NK-92 (cell line): Measurements from ENCODE around the gene DLG2.
"Not testable (repeated sequence)": the region's sequence is repeated elsewhere in the genome, so short reads cannot be mapped to it uniquely, and the experiment has no call there.

Experiments used
- DNase-seq: peaks from one replicate; lab custom pipeline; 2025; ENCODE audit not compliant: unreplicated experiment; lab: John Stamatoyannopoulos, UW

The DLG2 gene

DNA sequence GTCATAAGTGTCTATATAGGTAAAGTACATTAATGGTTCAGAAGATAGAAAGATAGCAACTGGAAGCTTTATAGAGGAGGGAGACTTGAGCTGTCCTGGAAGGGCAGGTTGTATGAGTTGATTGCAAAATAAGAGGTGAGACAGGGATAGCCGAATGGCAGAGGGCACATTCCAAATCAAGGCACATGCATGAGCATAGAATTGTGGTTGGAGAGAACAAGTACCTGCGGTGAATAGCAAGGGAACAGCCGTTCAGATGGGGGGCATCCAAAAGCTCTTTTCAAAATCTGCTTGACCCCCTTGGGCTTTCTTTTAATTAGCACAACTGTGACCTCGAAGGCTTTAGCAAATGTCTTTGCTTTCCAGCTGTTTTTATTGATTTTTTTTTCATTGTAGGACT is 1868.0 kb downstream of the DLG2 start:
- DNase-seq: no peak

DNA sequence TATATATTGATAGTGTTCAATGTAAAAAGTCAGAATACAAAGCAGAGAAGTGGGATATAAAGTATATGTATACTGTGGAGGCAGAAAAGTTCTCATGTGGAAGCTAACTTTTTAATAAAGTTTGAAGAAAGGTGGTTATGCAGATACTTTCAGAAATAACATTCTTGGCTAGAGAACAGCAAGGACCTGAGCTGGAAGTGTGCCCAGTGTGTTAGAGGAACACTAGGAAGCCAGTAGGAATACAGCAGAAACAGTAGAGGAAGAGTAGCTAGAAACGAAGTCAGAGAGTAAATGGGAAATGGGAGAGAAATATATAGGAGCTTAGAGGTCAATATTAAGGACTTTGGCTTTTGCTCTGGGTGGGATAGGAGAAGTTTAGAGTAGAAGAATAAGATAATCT is 1876.1 kb downstream of the DLG2 start:
- DNase-seq: no peak

DNA sequence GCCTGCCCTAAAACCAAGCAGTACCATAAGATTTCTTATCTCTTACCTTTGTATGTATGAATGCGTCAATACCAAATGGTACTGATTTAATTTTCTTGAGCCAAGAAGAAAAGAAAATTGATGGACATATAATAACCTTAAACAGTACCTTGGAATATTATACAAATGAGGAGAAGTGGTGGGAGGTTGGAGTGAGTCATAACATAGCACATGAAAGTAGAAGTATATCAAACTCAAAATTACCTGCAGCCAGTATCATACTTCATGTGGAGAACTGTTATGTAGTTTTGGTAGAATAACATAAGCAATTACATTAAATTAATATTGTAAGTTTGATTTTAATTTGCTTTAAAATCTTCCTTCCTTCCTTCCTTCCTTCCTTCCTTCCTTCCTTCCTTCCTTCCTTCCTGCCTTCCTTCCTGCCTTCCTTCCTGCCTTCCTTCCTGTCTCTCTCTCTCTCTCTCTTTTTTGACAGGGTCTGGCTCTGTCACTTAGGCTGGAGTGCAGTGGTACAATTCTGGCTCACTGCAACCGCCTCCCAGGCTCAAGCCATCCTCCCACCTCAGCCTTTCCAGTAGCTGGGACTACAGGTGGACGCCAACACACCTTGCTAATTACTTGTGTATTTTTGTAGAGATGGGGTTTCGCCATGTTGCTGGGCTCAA is 1880.1 kb downstream of the DLG2 start:
- no peak for DNase-seq

DNA sequence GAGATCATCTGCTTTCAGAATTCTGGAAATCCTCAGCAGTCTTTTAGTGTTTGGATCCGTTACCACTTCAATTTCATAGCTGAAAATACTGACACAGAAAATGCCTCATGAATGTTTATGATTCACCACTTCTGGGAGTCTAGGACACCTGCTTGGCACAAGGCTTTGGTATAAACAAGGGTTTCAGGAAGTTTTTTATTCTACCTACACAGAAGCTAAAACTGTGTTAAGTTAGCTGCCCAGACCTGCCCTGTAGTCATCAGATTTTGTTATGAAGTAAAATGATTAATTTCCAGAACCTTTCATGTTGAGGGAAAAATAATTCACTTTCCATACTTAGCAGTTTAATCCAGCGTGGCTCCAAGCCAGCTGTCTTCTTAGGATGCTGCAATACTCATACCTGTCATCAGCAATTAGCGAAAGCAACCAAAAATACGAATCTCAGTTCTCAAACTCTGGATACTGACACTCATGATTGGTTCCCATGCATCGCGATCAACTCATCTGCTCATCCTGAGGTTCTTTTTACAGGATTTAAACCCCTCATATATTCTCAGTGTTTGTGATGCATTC is 1882.4 kb downstream of the DLG2 start:
- DNase-seq: no peak

DNA sequence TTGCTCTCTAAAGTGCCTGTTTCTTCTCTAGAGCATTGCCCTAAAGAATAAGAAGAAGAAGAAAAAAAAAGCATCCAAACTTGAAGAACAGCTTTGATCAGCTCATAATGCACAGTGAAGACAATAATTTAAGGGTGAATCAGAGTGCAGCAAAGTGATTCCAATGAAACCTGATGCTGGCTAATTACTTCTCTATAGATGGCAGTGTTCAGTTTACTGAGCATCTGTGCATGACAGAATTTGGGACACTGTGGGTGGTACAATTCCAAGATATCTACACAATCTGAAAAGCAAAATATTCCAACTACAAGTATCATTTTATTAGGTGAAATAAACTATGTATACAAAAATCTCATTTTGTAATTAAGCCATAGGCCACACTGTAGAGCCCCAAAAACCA is 1890.5 kb downstream of the DLG2 start:
- DNase-seq: no peak

DNA sequence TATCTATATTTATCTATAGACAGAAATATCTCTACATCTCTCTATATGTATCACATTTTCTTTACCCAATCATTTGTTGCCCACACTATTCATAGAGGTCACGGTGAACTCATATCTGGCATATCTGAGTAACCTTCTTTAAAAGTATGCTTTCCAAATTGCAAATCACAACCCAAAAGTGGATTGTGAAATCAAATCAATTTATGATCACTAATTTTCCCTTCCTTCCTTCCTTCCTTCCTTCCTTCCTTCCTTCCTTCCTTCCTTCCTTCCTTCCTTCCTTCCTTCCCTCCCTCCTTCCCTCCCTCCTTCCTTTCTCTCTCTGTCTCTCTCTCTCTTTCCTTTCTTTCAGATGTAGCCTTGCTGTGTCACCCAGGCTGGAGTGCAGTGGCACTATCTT is 1893.0 kb downstream of the DLG2 start:
- DNase-seq: no peak

DNA sequence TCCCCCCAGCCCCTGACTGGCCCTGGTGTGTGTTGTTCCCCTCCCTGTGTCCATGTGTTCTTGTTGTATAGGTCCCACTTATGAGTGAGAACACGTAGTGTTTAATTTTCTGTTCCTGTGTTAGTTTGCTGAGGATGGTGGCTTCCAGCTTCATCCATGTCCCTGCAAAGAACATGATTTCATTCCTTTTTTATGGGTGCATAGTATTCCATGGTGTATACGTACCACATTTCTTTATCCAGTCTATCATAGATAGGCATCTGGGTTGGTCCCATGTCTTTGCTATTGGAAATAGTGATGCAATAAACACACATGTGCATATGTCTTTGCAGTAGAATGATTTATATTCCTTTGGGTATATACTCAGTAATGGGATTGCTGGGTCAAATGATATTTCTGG is 1895.9 kb downstream of the DLG2 start:
- DNase-seq: not testable (repeated sequence)

DNA sequence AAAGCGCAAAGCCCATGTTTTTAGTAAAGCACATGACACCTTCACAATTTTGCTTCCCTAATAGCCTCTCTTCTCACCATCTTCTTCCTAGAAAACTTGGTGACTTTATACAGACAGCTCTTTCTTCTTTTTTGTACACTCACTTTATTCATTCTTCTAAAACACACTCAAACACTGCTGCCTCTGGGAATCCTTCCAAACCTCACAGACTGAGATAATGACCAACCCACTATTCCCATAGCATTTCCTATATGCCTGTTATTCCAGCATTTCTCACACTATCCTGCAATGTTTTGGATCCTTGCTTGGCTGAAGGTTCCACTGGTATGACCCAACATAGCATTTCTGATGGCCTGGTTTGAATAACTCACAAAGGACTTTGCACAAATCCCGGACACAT is 1898.9 kb downstream of the DLG2 start:
- no peak for DNase-seq

DNA sequence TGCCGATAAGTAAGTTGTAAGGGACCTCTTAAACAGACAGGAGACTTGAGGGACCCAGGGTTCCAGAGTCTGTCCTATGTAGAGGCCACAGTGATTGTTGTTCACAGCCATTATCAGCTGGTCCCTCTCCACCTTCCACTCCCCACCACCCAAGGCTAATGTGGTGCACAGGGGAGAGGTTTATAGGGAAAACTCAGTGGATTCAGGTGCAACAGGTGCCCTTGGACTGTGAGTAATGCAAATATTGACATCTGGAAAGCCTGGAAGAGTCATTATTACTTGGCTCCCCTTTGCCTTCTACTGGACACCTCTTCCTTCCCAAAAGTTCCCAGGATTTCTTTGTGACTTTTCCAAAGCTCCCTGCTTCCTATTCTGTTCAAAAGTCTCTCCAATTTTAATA is 1899.9 kb downstream of the DLG2 start:
- DNase-seq: no peak

DNA sequence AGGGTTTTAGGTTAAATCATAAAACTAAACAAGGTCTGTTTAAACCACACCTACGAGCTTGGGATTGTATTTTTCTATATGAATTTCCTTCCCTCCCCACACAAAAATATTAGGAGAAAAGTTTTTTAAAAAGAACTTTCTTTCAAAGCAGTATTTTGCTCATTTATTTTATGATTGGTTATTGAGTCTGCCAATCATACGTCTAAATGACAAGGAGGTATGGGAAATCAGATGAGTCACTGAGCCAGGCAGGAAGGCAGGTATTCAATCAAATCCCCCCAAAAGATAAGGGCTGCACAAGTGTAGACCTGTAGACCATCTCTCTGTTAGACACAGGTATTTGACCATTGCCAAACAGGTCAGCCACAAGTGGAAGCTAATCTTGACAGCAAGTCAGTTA is 1900.8 kb downstream of the DLG2 start:
- DNase-seq: no peak

DNA sequence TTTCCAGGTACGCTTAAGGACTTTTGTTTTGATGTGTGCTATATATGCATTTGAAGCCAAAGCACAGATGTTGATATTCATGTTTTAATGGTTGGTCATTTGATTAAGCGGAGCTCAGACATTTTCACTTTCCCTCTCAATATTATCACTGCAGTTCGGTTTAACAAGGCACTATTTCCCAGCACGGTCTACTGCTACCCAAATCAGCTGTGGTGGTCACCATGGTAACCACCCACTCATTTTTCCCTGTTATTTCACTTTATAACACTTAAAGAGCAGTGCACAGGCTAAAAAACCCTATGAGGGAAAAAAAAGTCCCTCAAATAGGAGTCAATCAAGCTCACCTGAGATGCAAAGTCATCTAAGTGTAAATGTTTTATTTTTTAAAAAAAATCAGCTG is 1901.4 kb downstream of the DLG2 start:
- DNase-seq: no peak

DNA sequence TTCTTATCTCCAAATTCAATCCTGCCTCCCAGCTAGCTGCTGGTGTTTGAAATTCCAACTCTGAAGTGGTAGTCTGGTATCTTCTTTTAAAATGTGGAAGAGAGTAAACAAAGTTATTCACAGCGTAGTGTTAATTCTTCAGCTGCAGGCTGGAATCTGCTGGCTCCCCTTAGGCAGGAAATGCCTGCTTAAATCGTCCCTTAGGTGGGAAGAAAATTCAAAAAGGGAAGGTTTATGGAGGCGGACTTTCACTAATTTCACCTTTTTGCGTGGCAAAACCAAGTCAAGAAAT is 1901.9 kb downstream of the DLG2 start:
- DNase-seq: no peak

DNA sequence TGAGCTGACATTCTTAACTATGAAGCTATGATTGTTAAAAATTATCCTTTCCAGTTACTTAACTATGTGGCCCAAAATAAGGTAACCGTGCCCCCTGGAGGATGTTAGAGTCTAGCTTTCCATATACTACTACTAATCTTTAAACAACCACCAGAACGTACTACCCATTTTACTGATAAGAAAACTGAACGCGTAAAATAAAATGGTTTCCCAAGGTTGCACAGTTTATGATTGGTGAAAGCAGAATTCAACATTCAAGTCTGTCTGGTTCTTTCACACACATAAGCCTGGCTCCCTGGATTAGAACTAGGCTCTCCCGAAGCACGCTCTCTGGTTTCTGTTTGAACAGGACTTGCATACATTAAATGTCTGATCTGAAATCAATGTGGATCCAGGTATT is 1903.1 kb downstream of the DLG2 start:
- DNase-seq: no peak

DNA sequence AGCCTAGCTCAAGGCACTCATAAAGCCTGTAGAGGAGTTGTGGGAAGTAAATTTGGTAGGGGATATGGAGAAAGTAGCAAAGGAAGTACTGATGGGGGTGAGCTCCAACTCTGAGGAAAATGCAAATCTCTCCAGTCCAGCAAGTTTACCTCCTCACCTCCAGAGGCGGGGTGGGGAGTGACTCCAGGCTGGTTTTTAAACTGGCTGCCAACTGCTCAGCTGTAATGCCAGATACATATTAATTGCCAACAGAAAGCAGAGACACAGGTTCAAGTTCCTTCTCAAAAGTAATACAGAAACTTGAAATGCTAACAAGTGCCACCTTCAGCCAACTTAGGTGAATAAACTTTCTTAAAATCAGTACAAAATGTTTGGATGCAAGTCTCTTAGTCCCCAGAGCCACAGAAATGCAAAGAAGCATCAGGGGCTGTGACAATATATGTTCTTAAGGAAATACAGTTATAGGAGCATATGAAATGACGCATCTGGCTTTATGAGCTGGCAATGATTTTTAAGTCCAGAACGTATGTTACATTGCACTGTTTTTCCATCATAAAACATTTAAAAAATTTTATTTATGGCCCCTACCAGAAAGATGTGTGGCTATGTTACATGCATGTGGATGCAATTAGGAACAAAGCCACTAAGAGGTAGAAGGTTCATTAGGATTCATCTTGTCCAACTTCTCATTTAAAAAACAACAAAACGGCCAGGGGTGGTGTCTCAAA is 1904.6 kb downstream of the DLG2 start:
- DNase-seq: no peak

DNA sequence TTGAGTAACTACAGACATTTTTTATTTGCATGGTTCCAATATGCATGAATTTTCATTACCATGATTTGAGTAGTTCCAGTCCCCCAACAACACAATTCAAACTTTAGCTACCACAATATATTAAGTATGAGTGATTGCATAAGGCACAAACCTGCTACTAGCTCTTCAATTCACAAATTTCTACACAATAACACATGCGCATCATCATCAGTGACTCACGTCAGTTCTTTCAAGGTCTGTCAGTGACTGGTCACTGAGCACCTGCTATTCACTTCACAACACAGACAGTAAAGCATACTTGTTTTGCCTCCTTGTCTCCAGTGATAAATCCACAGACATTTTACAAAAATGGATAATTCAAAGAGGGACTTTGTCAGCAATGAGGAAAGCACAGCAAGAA is 1905.9 kb downstream of the DLG2 start:
- DNase-seq: no peak

DNA sequence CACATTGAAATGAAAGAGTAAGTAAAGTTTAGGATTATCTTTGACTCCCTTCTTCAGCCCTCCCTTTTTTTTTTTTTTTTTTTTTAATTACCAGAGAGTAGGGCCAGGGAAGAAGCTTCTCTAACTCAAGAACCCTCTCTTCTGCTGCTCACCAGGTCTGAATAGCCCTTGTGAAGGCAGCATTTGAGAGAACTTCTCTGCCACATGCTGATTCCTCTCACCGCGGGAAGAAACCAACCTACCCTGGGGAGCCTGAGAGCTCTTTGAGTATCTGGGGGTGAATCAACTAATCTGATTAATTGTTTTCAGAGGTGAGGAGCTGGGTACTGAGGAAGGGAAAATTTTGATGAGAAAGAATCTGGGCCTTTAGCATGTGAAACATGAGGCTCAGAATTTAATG is 1906.5 kb downstream of the DLG2 start:
- DNase-seq: no peak

DNA sequence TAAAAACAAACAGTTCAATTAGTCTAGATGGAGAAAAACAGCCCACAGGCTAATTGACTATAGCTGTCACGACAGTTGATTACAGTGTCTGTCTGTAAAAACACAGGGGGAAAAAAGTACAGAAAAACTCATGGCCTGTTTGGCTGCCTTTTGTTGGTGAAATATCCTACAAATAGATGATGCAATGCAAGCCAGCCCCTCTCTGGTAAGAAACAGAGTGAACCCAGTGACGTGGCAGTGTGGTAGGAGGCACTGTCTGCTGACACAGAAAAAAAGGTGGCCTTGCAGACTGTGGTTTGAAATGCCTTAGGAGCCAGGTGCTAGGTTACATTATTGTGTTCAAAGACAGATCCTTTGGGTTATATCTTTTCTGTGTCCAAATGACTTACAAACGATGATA is 1909.6 kb downstream of the DLG2 start:
- DNase-seq: no peak

DNA sequence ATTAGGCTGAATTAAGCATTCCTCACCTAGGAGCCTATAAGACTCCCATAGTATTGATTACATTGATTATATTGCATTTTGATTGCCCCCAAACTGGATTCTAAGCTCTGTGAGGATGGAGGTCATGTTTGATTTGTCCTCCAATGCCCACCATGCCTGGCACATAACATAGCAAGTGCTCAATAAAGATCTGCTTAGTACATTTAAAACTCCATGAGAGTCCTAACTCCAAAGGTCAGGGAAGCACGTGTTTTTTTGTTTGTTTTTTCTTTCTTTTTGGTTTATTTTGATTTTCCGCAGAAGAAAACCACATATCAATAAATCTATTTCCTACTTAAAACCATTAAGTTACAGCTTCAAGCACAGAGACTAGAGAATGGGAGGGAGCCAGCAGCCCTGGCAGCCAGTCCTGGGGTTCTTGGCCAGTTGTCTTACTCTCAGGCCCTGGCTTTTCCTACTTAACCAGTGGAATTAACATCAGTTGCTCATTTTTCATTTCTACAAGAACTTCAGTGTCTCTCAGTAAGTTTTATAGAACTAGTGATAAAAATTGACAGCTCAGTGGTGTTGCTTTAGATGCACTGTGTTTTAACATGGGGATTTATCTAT is 1911.1 kb downstream of the DLG2 start:
- no peak for DNase-seq

DNA sequence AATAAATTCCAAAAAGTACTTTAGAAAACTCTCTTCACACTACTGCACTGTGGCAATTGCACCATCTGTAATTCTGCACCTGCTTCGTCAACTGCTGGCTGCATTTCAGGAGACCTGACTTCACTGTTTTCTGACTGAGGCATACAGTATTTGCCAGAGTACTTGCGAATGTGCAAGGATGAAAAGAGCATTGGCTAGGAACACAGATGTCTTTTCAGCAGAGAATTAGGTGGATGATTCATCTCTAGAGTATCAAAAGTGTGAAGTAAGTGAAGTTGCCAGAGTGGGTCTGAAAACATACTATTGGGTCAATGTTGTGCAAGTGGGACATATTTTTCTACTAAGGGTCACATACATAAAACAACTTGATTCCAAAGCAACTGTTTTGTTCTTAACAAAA is 1913.4 kb downstream of the DLG2 start:
- no peak for DNase-seq

DNA sequence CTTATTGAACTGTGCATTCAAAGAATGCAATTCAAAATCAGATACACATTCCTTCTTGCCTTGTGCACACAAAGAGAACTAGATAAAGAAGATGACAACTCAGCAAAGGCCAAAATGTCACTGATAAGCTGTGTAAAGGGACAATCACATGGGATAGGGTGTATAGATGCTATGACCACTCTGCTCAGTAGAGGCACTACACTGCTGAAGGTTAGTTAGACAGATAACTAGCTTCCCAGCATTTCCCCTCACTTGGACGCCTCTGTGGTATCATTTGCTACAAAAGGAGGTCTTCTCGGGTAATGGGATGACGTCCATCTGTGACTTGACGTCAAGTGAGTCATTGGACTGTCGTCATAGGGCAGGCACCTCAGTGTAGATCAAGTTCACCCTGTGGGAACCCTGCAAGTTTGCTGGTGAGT is 1916.0 kb downstream of the DLG2 start:
- no peak for DNase-seq

DNA sequence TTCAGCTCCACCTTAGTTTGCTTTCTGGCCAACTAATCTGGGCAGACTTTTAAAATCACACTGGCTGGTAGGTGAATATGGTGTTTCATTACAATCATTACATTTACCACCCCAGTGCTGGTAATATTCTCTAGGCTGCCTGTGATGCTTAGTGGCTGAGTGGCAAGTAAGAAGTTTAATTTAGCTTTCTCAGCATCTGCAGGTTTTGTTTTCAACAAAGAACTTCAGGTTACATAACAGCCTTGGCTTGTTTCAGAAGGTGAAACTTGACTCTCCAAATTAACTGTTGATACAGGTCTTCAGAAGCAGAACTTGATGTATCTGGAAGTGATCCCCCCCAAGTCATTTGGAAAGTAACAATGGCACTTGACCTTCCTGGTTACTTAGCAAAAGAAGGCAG is 1917.7 kb downstream of the DLG2 start:
- DNase-seq: no peak

DNA sequence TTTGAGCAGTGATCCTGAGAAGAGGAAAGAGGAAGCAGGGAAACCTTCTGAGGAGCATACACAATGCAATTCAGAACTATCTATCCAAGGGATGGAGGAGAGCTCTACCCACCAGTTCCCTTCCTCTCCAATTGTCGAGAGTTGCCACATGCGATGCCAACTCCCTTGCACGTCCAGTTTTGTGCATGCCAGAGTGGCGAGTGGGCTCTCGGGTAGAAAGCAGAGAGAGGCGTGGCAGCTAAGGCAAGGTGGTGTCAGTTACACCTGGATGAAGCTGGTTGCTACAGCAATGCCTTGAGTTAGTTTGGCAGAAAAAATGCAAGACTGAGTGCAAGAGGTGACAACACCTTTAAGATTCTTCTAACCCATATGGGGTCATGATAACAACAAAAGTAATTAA is 1920.6 kb downstream of the DLG2 start:
- DNase-seq: no peak
